GM23248 (cell line): Measurements from ENCODE around the gene SESN1. TPM values are rescaled to one million over a fixed set of nuclear protein-coding genes. Genes with fewer than 3 reads are reported as not detected.

Source experiments
- DNase-seq: peaks from one replicate; pipeline ENCODE4 v3.0.0-alpha.2; 2015
- H2AFZ ChIP-seq: fragments of 200-600 bp; sonication (generic); 2 replicates; pipeline ENCODE4 v1.6.1; 2016; ENCODE audit warnings: antibody characterized with exemption
- H3F3A ChIP-seq: fragments of 200-600 bp; sonication (generic); 2 replicates; pipeline ENCODE4 v1.6.1; 2016; ENCODE audit warnings: mild to moderate bottlenecking, antibody characterized with exemption, mixed run types; ENCODE audit not compliant: insufficient read depth
- H3K27ac ChIP-seq: fragments of 200-600 bp; sonication (generic); 2 replicates; pipeline ENCODE4 v1.5.1; 2016; ENCODE audit warnings: mild to moderate bottlenecking
- H3K27me3 ChIP-seq: fragments of 200-600 bp; sonication (generic); replicated peaks from 2 replicates; pipeline ENCODE4 v1.6.1; 2016; ENCODE audit warnings: mild to moderate bottlenecking; ENCODE audit not compliant: insufficient read depth
- H3K36me3 ChIP-seq: fragments of 200-600 bp; sonication (generic); 2 replicates; pipeline ENCODE4 v1.6.1; 2016; ENCODE audit warnings: low read depth, mild to moderate bottlenecking
- H3K4me1 ChIP-seq: fragments of 200-600 bp; sonication (generic); 2 replicates; pipeline ENCODE4 v1.6.1; 2016; ENCODE audit warnings: mild to moderate bottlenecking; ENCODE audit not compliant: insufficient read depth
- H3K4me2 ChIP-seq: fragments of 200-600 bp; sonication (generic); one replicate; pipeline ENCODE4 v1.6.1; 2016; ENCODE audit warnings: mild to moderate bottlenecking; ENCODE audit not compliant: unreplicated experiment
- H3K4me3 ChIP-seq: fragments of 200-600 bp; sonication (generic); 2 replicates; pipeline ENCODE4 v1.5.1; 2016; ENCODE audit warnings: mild to moderate bottlenecking
- H3K79me2 ChIP-seq: fragments of 200-600 bp; sonication (generic); 2 replicates; pipeline ENCODE4 v1.6.1; 2016; ENCODE audit warnings: mild to moderate bottlenecking; ENCODE audit not compliant: insufficient read depth
- H3K9ac ChIP-seq: fragments of 200-600 bp; sonication (generic); 2 replicates; pipeline ENCODE4 v1.6.1; 2016; ENCODE audit warnings: mild to moderate bottlenecking
- H3K9me2 ChIP-seq: fragments of 200-600 bp; sonication (generic); 2 replicates; pipeline ENCODE4 v1.6.1; 2016; ENCODE audit warnings: mixed run types, mild to moderate bottlenecking, moderate library complexity; ENCODE audit not compliant: insufficient read depth
- H3K9me3 ChIP-seq: fragments of 200-600 bp; sonication (generic); one replicate; pipeline ENCODE4 v1.6.1; 2017; ENCODE audit warnings: low read depth
- H4K20me1 ChIP-seq: fragments of 200-600 bp; sonication (generic); 2 replicates; pipeline ENCODE4 v1.6.0; 2016; ENCODE audit not compliant: insufficient read depth
- EZH2 ChIP-seq: fragments of 200-600 bp; sonication (generic); IDR thresholded peaks from 2 replicates; pipeline ENCODE4 v1.6.1; 2018; ENCODE audit warnings: antibody characterized with exemption, mild to moderate bottlenecking; ENCODE audit not compliant: insufficient read depth, poor library complexity, severe bottlenecking
- EZH2phosphoT487 ChIP-seq: fragments of 200-600 bp; sonication (generic); IDR thresholded peaks from 2 replicates; pipeline ENCODE4 v1.6.1; 2018; ENCODE audit warnings: antibody characterized with exemption, moderate library complexity, mild to moderate bottlenecking, low read depth; ENCODE audit not compliant: insufficient read depth
- WGBS, 2 experiments: methylation state at CpG; one replicate each; pipeline ENCODE4 v1.1.6; 2015 to 2017; ENCODE audit warnings: low lambda C conversion rate in 2 of 2, low coverage in 1 of 2; ENCODE audit errors: missing lambda C conversion rate in 2 of 2; 5-methylcytosine and 5-hydroxymethylcytosine counted together
- in situ Hi-C: fragments of 300-500 bp; cut with MboI; formaldehyde crosslinking; loops from 2 replicates; pipeline ENCODE4 v1.15.0; 2020
- polyA plus RNA-seq: library from polyadenylated mRNA; unstranded; fragments of >200 nt; fragmentation: Nextera tagmentation; extraction: Ambion mirVana; gene quantifications from 2 replicates; pipeline ENCODE4 v1.2.1, GENCODE V29; 2016
- total RNA-seq: library from RNA; depleted of rRNA; stranded (reverse); fragments of >200 nt; shearing (Covaris generic); gene quantifications from 2 replicates; pipeline ENCODE4 v1.2.3, GENCODE V29; 2014

Gene SESN1
- total and polyA plus RNA-seq, 2 experiments from 2014 or later: 14.2 to 17.6 TPM

- Histone ChIP-seq H3K27ac (peak overlapping the region; percentile 67), H3K79me2 (peaks cover 57% of the 10 kb centered on the region), H3K9me3 (no peaks in the 10 kb centered on the region), H3K9me2 (no peaks in the 10 kb centered on the region), H2AFZ (no peak overlapping the region), H3K36me3 (peaks cover 35% of the 10 kb centered on the region), H3K27me3 (no peaks in the 10 kb centered on the region), H3K4me2 (peak overlapping the region; percentile 57), H4K20me1 (no peaks in the 10 kb centered on the region; the same call in 1 of the 2 replicates), H3K9ac (0 out of 2 replicates have a peak overlapping the region, but pooled peaks have one; percentile 19), H3K4me3 (no peak overlapping the region), H3K4me1 (peaks cover 16% of the 10 kb centered on the region), H3F3A (peaks cover 13% of the 10 kb centered on the region)
- in situ Hi-C loops: no loop called here
- no peak for DNase-seq
- WGBS, 2 experiments: 81% methylated on average over 7 of the region's 7 CpGs
- no peak for TF ChIP-seq EZH2phosphoT487
- TF ChIP-seq EZH2: no peak
These were observed 93.3 kb downstream of the SESN1 start for GRCh38 chr6:109001291-109001894.

GRCh38 chr6:109000289-109000688, 94.4 kb downstream of the SESN1 start:
- H3K4me3 ChIP-seq: no peak overlapping the region
- H3K36me3 ChIP-seq: peaks cover 37% of the 10 kb centered on the region
- DNase-seq: no peak
- 98 to 99% methylated on average over 2 of the region's 2 CpGs for WGBS, 2 experiments
- H3K9ac ChIP-seq: no peak overlapping the region
- no peak overlapping the region for H2AFZ ChIP-seq
- no peak overlapping the region for H3K27ac ChIP-seq
- no peaks in the 10 kb centered on the region for H3K9me2 ChIP-seq
- no peak for TF ChIP-seq EZH2phosphoT487
- TF ChIP-seq EZH2: no peak
- no peaks in the 10 kb centered on the region for H3K9me3 ChIP-seq
- no peaks in the 10 kb centered on the region; the same call in 1 of the 2 replicates for H4K20me1 ChIP-seq
- peaks cover 46% of the 10 kb centered on the region for H3K79me2 ChIP-seq
- H3K27me3 ChIP-seq: no peaks in the 10 kb centered on the region
- in situ Hi-C loops: no loop called here
- H3K4me2 ChIP-seq: no peak overlapping the region
- H3K4me1 ChIP-seq: peaks cover 16% of the 10 kb centered on the region
- H3F3A ChIP-seq: peaks cover 13% of the 10 kb centered on the region

GRCh38 chr6:108999428-108999827, 95.2 kb downstream of the SESN1 start:
- no peaks in the 10 kb centered on the region for H3K27me3 ChIP-seq
- in situ Hi-C loops: no loop called here
- no peak for TF ChIP-seq EZH2phosphoT487
- TF ChIP-seq EZH2: no peak
- H3K4me3 ChIP-seq: no peak overlapping the region
- no peak for DNase-seq
- H3K79me2 ChIP-seq: peaks cover 37% of the 10 kb centered on the region
- no peak overlapping the region for H3K27ac ChIP-seq
- H3K9me3 ChIP-seq: no peaks in the 10 kb centered on the region
- no peak overlapping the region for H3K9ac ChIP-seq
- WGBS, 2 experiments: 97 to 98% methylated on average over 5 of the region's 5 CpGs
- H3F3A ChIP-seq: peaks cover 13% of the 10 kb centered on the region
- H2AFZ ChIP-seq: no peak overlapping the region
- H3K9me2 ChIP-seq: no peaks in the 10 kb centered on the region
- H3K4me1 ChIP-seq: peaks cover 16% of the 10 kb centered on the region
- H4K20me1 ChIP-seq: no peaks in the 10 kb centered on the region; the same call in 1 of the 2 replicates
- peaks cover 42% of the 10 kb centered on the region for H3K36me3 ChIP-seq
- H3K4me2 ChIP-seq: no peak overlapping the region

- H3K79me2 ChIP-seq: peaks cover 28% of the 10 kb centered on the region
- H3K36me3 ChIP-seq: peaks cover 46% of the 10 kb centered on the region
- no peak overlapping the region for H3K9ac ChIP-seq
- peaks cover 13% of the 10 kb centered on the region for H3F3A ChIP-seq
- peaks cover 16% of the 10 kb centered on the region for H3K4me1 ChIP-seq
- no peak overlapping the region for H3K4me3 ChIP-seq
- H2AFZ ChIP-seq: no peak overlapping the region
- no peaks in the 10 kb centered on the region for H3K27me3 ChIP-seq
- no peak overlapping the region for H3K4me2 ChIP-seq
- H4K20me1 ChIP-seq: no peaks in the 10 kb centered on the region; the same call in 1 of the 2 replicates
- no peaks in the 10 kb centered on the region for H3K9me3 ChIP-seq
- H3K9me2 ChIP-seq: no peaks in the 10 kb centered on the region
- no peak overlapping the region for H3K27ac ChIP-seq
- 78 to 86% methylated on average over 3 of the region's 3 CpGs for WGBS, 2 experiments
- no peak for DNase-seq
- TF ChIP-seq EZH2: no peak
- no peak for TF ChIP-seq EZH2phosphoT487
- in situ Hi-C loops: no loop called here
These were observed 96.2 kb downstream of the SESN1 start for GRCh38 chr6:108998485-108998884.
